Ovary (tissue), 9 donors: Measurements from ENCODE around the gene ROR2. TPM values are rescaled to one million over a fixed set of nuclear protein-coding genes. Genes with fewer than 3 reads are reported as not detected.

Source experiments
- DNase-seq, 5 donors: peaks; one replicate each; pipeline ENCODE4 v3.0.0-alpha.2; 2019 to 2020
- H3K27ac ChIP-seq, 2 donors: fragments of 200-600 bp; one replicate each; pipeline versions ENCODE4 v1.5.1 to v1.8.0; 2019 to 2022
- H3K27me3 ChIP-seq: fragments of 200-600 bp; one replicate; pipeline ENCODE4 v1.8.0; 2022
- H3K36me3 ChIP-seq: fragments of 200-600 bp; sonication (generic); one replicate; pipeline ENCODE4 v1.5.1; 2019
- H3K4me1 ChIP-seq: one replicate; pipeline ENCODE4 v1.8.1; 2013; ENCODE audit warnings: mild to moderate bottlenecking, moderate library complexity; ENCODE audit not compliant: insufficient read depth
- H3K4me3 ChIP-seq: fragments of 200-600 bp; sonication (generic); one replicate; pipeline ENCODE4 v1.5.1; 2017
- H3K9me3 ChIP-seq, 2 donors: fragments of 200-600 bp in 1 of 2; sonication (generic) in 1 of 2; one replicate each; pipeline versions ENCODE4 v1.5.1 to v1.8.1; 2013 to 2019; ENCODE audit warnings: mild to moderate bottlenecking in 1 of 2, moderate library complexity in 1 of 2
- EP300 ChIP-seq: sonication (generic); formaldehyde crosslinking; IDR thresholded peaks from one replicate; pipeline ENCODE4 v1.6.1; 2017; ENCODE audit warnings: antibody characterized with exemption
- POLR2A ChIP-seq: fragments of 450-650 bp; IDR thresholded peaks from one replicate; pipeline ENCODE4 v1.6.1; 2017; ENCODE audit warnings: antibody characterized with exemption, mild to moderate bottlenecking, moderate library complexity
- WGBS, 3 donors: extraction: QIAGEN DNeasy Blood & Tissue Kit in 1 of 3; methylation state at CpG; one replicate each; pipeline versions ENCODE4 v1.1.5 to v1.1.7; 2013 to 2017; 5-methylcytosine and 5-hydroxymethylcytosine counted together
- intact Hi-C, 4 donors: fragments of 100-400 bp; cut with DNase I; formaldehyde crosslinking; loops; one replicate each; pipeline versions ENCODE4 v1.11.0 to v1.15.1; 2022 to 2023
- polyA plus RNA-seq, 2 donors: library from polyadenylated mRNA; stranded (reverse); fragments of 200-250 nt in 1 of 2; fragments of 350-450 nt in 1 of 2; fragmentation: Illumina TruSeq in 1 of 2; extraction: RNeasy Lipid Tissue Mini Kit (QIAGEN cat#74804) in 1 of 2; gene quantifications; one replicate each; pipeline ENCODE4 v1.2.3, GENCODE V29; 2013 to 2014
- total RNA-seq, 7 donors: library from RNA; depleted of rRNA in 2 of 7; stranded (reverse); fragments of >200 nt in 2 of 7; fragmentation: NEBNext Ultra II Directional in 3 of 7; extraction: Animal tissue kit (Norgen Biotek cat#: 25700) in 3 of 7; gene quantifications; one replicate each; pipeline versions ENCODE4 v1.1.0 to v1.2.4, GENCODE V29; 2016 to 2023
- TF ChIP-seq, protein P1 (sequence below), 3 donors: fragments of 450-650 bp in 2 of 3; fragments of 200-600 bp in 1 of 3; IDR thresholded peaks; one replicate each; pipeline versions ENCODE4 v1.5.1 to v1.8.0; 2016 to 2022; ENCODE audit warnings: antibody characterized with exemption in 3 of 3, mild to moderate bottlenecking in 1 of 3
- donor health status: DM: no; HTN: no; CAD: no; lungs with moderate emphysema.
- donor health status: DM: no; HTN: no; CAD: no.
- donor health status: Bipolar disorder and iron deficiency.
- donor health status: DM: yes; HTN: yes; CAD: no.
- donor health status: DM: no; HTN: no; CAD: no.
- donor health status: DM: yes; HTN: yes; CAD: no.

ROR2 gene
- total and polyA plus RNA-seq, 9 donors: 11.4 to 35.5 (median 27.7) TPM

DNA sequence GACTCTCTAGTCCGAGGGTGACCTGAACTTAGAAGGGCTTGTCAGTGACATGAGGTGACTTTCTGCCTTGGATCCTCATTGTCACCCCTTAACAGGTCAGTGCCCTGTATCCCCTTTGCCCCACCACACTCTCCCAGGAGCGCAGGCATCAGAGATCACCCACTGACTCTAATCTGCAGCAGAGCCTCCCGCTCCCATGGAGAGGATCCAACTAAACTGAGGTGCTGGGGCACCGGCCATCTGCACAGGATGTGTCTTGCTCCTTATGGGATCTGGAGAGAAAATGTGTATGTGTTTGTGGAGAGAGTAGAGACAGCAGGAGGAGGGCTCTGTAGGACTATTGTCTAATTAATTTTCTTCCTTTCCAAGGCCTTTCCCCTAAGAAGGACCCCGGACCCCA is 213.7 kb downstream of the ROR2 start:
- H3K27me3 ChIP-seq: no peaks in the 10 kb centered on the region
- H3K4me1 ChIP-seq: peaks cover 2% of the 10 kb centered on the region
- no peak overlapping the region for H3K4me3 ChIP-seq
- no peaks in the 10 kb centered on the region for H3K9me3 ChIP-seq
- 93 to 98% (median 94%) methylated on average over 5 of the region's 5 CpGs for WGBS, 3 donors
- intact Hi-C loops: no loop called here
- TF ChIP-seq, protein P1, sequence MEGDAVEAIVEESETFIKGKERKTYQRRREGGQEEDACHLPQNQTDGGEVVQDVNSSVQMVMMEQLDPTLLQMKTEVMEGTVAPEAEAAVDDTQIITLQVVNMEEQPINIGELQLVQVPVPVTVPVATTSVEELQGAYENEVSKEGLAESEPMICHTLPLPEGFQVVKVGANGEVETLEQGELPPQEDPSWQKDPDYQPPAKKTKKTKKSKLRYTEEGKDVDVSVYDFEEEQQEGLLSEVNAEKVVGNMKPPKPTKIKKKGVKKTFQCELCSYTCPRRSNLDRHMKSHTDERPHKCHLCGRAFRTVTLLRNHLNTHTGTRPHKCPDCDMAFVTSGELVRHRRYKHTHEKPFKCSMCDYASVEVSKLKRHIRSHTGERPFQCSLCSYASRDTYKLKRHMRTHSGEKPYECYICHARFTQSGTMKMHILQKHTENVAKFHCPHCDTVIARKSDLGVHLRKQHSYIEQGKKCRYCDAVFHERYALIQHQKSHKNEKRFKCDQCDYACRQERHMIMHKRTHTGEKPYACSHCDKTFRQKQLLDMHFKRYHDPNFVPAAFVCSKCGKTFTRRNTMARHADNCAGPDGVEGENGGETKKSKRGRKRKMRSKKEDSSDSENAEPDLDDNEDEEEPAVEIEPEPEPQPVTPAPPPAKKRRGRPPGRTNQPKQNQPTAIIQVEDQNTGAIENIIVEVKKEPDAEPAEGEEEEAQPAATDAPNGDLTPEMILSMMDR (IDR thresholded peaks at IDR 0.05): no peak
- TF ChIP-seq POLR2A (no peak), EP300 (no peak)
- H3K27ac ChIP-seq: no peak overlapping the region
- no peaks in the 10 kb centered on the region for H3K36me3 ChIP-seq
- no peak for DNase-seq

DNA sequence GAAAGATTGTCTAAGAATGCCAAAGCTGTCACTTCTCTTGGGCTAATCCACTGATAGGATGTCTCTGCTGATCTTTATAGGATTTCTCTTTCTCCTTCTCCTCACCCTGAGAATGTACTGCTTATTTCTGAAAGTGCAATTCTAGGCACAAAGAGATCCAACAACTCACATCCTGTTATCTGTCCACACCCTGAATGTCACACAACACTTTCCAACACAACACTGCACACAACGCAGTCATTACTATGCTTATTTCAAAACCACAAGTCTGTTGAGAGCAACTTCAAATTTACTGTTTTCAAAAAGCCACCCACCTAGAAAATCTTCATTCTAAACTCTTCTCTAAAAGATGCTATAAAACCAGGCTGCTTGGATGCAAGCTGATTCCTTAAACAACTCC is 215.0 kb downstream of the ROR2 start:
- intact Hi-C loops: no loop called here
- Histone ChIP-seq H3K9me3 (no peaks in the 10 kb centered on the region), H3K4me3 (no peak overlapping the region), H3K27me3 (no peaks in the 10 kb centered on the region), H3K27ac (no peak overlapping the region), H3K4me1 (peaks cover 1% of the 10 kb centered on the region), H3K36me3 (no peaks in the 10 kb centered on the region)
- no peak for TF ChIP-seq POLR2A
- TF ChIP-seq, protein P1 (IDR thresholded peaks at IDR 0.05): no peak
- no peak for TF ChIP-seq EP300
- 43 to 53% (median 50%) methylated on average over 1 of the region's 1 CpG for WGBS, 3 donors
- no peak for DNase-seq

DNA sequence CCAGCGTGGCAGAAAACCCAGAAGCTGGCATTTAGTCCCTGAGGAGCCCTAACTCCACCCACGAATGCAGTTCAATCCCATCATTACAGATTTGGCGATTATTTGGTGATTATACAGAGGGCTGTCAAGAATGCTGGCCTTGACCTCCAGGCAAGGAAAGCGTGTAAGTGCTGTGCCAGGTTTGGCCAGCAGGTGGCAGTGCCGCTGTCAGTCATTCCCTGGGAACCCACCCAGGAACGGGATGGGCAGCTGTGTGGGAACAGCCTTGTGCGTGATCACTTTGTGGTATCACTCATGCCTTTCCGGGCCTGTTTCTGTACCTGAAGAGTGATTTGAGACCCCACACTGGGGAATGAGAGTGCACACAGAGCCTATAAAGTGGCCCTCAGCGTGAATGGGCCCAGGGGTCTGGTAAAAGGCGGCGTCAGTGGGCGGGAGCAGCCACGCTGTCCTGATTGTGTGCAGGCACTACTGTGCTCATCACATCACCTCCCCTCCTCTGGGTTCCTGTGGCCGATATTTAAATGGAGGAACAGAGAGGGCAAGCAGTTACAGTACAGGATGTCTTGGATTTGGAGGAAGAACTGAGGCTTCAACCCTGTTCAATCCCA is 215.6 kb downstream of the ROR2 start:
- TF ChIP-seq POLR2A (no peak), EP300 (no peak)
- TF ChIP-seq, protein P1 (IDR thresholded peaks at IDR 0.05): peak; percentile 81 to 88 (median 83)
- Histone ChIP-seq H3K27ac (no peak overlapping the region), H3K4me1 (peaks cover 1% of the 10 kb centered on the region), H3K36me3 (no peaks in the 10 kb centered on the region), H3K27me3 (no peaks in the 10 kb centered on the region), H3K4me3 (no peak overlapping the region), H3K9me3 (no peaks in the 10 kb centered on the region)
- peak; percentile 71 to 83 (median 83) for DNase-seq
- intact Hi-C loops: no loop called here
- 40 to 46% (median 41%) methylated on average over 14 of the region's 14 CpGs for WGBS, 3 donors

DNA sequence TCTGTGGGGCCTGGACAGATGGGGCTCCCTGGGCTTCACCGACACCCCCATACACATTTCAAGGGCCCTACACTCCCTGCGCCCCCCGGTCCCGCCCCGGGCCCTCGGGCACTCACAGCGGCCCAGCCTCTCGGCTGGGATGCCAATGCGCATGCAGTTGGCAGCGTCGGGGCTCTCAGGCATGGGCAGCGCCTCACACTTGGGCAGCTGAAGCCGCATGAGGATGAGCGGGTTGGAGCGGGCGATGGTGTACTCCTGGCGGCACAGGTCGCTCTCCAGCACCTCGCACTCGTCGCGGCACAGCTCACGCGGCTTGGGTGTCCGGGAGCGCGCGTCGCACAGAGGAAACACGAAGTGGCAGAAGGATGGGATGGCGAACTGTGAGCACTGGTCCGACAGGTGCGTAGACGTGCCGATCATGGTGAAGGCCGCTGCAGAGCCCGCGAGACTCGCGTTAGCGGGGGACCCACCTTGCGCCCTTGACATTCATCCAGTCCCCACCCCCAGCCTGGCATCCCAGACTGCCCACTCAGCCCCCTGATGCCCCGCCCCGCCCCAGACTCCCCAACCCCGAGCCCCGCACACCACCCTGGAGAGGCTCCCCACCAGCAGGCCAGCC is 216.9 kb downstream of the ROR2 start:
- no peak overlapping the region for H3K4me3 ChIP-seq
- H3K27me3 ChIP-seq: no peaks in the 10 kb centered on the region
- TF ChIP-seq EP300: no peak
- TF ChIP-seq, protein P1 (IDR thresholded peaks at IDR 0.05): no peak
- TF ChIP-seq POLR2A: no peak
- intact Hi-C loops: no loop called here
- WGBS, 3 donors: 95 to 97% (median 96%) methylated on average over 46 of the region's 46 CpGs
- peaks cover 3% of the 10 kb centered on the region for H3K4me1 ChIP-seq
- no peak overlapping the region for H3K27ac ChIP-seq
- H3K9me3 ChIP-seq: no peaks in the 10 kb centered on the region
- H3K36me3 ChIP-seq: no peaks in the 10 kb centered on the region
- DNase-seq: no peak
